Ishikawa (cell line): Measurements from ENCODE around the gene MRTFB.

ENCODE experiments used
- CEBPB ChIP-seq: IDR thresholded peaks from 2 replicates; pipeline ENCODE4 v1.6.1; 2012
- CREB1 ChIP-seq: IDR thresholded peaks from 2 replicates; pipeline ENCODE4 v1.6.1; 2012; ENCODE audit warnings: low read depth
- EGR1 ChIP-seq: IDR thresholded peaks from 2 replicates; pipeline ENCODE4 v1.6.1; 2012
- EP300 ChIP-seq: IDR thresholded peaks from 2 replicates; pipeline ENCODE4 v1.6.1; 2012; ENCODE audit warnings: borderline replicate concordance
- FOXM1 ChIP-seq: IDR thresholded peaks from 2 replicates; pipeline ENCODE4 v1.6.1; 2012; ENCODE audit warnings: low read depth, borderline replicate concordance
- NFIC ChIP-seq: IDR thresholded peaks from 2 replicates; pipeline ENCODE4 v1.6.1; 2012
- RAD21 ChIP-seq: IDR thresholded peaks from 2 replicates; pipeline ENCODE4 v1.6.1; 2012; ENCODE audit warnings: low read depth
- TAF1 ChIP-seq: IDR thresholded peaks from 2 replicates; pipeline ENCODE4 v1.6.1; 2012; ENCODE audit warnings: low read depth, mild to moderate bottlenecking
- TCF12 ChIP-seq: IDR thresholded peaks from 2 replicates; pipeline ENCODE4 v1.6.1; 2012; ENCODE audit warnings: low read depth
- TEAD4 ChIP-seq: IDR thresholded peaks from 2 replicates; pipeline ENCODE4 v1.6.1; 2012
- YY1 ChIP-seq: IDR thresholded peaks from 2 replicates; pipeline ENCODE4 v1.6.1; 2012; ENCODE audit warnings: low read depth
- ZBTB7A ChIP-seq: IDR thresholded peaks from 2 replicates; pipeline ENCODE4 v1.6.1; 2012; ENCODE audit warnings: low read depth
- TF ChIP-seq, protein P1 (sequence below): IDR thresholded peaks from 2 replicates; pipeline ENCODE4 v1.6.1; 2012
- TF ChIP-seq, protein P2 (sequence below): IDR thresholded peaks from 2 replicates; pipeline ENCODE4 v1.6.1; 2012; ENCODE audit warnings: low read depth, mild to moderate bottlenecking
- TF ChIP-seq, protein P3 (sequence below): IDR thresholded peaks from 2 replicates; pipeline ENCODE4 v1.6.1; 2012

MRTFB gene

DNA sequence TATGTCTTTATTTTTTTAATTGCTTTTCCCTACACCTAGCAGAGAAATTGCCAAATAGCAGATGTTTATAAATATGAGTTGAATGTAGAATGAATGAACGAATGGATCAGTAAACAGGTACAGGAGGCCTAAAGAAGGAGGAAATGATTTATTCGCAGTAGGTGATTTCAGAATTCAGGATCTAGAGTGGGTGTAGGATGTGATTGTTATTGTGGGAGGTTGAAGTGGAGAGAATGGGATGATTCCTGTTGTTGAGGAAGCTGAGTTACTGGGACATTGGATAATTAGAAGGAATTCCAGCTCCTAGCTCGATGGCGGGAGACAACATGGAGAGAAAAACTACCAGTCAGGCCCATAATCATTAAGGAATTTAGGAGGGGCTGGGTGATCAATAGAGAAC, 42.2 kb downstream of the MRTFB start:
- TF ChIP-seq, protein P1, sequence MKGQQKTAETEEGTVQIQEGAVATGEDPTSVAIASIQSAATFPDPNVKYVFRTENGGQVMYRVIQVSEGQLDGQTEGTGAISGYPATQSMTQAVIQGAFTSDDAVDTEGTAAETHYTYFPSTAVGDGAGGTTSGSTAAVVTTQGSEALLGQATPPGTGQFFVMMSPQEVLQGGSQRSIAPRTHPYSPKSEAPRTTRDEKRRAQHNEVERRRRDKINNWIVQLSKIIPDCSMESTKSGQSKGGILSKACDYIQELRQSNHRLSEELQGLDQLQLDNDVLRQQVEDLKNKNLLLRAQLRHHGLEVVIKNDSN: no peak
- TF ChIP-seq, protein P2, sequence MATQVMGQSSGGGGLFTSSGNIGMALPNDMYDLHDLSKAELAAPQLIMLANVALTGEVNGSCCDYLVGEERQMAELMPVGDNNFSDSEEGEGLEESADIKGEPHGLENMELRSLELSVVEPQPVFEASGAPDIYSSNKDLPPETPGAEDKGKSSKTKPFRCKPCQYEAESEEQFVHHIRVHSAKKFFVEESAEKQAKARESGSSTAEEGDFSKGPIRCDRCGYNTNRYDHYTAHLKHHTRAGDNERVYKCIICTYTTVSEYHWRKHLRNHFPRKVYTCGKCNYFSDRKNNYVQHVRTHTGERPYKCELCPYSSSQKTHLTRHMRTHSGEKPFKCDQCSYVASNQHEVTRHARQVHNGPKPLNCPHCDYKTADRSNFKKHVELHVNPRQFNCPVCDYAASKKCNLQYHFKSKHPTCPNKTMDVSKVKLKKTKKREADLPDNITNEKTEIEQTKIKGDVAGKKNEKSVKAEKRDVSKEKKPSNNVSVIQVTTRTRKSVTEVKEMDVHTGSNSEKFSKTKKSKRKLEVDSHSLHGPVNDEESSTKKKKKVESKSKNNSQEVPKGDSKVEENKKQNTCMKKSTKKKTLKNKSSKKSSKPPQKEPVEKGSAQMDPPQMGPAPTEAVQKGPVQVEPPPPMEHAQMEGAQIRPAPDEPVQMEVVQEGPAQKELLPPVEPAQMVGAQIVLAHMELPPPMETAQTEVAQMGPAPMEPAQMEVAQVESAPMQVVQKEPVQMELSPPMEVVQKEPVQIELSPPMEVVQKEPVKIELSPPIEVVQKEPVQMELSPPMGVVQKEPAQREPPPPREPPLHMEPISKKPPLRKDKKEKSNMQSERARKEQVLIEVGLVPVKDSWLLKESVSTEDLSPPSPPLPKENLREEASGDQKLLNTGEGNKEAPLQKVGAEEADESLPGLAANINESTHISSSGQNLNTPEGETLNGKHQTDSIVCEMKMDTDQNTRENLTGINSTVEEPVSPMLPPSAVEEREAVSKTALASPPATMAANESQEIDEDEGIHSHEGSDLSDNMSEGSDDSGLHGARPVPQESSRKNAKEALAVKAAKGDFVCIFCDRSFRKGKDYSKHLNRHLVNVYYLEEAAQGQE: no peak
- TF ChIP-seq NFIC: no peak
- no peak for TF ChIP-seq ZBTB7A
- no peak for TF ChIP-seq EP300
- TF ChIP-seq EGR1: no peak
- TF ChIP-seq CREB1: no peak
- TF ChIP-seq CEBPB: no peak
- no peak for TF ChIP-seq TEAD4
- TF ChIP-seq TAF1: no peak
- no peak for TF ChIP-seq RAD21
- TF ChIP-seq FOXM1: no peak
- no peak for TF ChIP-seq TCF12
- TF ChIP-seq, protein P3, sequence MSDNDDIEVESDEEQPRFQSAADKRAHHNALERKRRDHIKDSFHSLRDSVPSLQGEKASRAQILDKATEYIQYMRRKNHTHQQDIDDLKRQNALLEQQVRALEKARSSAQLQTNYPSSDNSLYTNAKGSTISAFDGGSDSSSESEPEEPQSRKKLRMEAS: no peak
- no peak for TF ChIP-seq YY1

DNA sequence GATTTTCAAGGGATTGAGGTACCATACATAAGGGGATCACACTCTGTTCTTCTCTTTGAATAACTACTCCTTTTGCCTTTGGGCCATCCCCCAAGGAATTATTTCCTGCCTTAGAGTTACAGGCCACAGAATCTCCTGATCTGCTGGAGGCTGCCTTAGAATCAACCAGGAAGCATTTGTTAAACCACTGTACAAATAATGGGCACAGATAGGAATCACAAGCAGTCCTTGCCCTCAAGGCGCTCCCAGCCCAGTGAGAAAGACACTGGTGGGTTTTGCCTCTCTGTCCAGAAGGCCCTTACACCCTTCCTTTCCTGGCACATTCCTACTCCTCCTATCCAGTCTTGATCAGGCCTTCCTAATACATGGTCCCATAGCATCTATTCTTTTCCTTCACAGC, 45.9 kb downstream of the MRTFB start:
- TF ChIP-seq, protein P1: no peak
- TF ChIP-seq TEAD4: no peak
- TF ChIP-seq, protein P3: no peak
- no peak for TF ChIP-seq YY1
- no peak for TF ChIP-seq CEBPB
- no peak for TF ChIP-seq ZBTB7A
- TF ChIP-seq FOXM1: no peak
- TF ChIP-seq, protein P2: no peak

DNA sequence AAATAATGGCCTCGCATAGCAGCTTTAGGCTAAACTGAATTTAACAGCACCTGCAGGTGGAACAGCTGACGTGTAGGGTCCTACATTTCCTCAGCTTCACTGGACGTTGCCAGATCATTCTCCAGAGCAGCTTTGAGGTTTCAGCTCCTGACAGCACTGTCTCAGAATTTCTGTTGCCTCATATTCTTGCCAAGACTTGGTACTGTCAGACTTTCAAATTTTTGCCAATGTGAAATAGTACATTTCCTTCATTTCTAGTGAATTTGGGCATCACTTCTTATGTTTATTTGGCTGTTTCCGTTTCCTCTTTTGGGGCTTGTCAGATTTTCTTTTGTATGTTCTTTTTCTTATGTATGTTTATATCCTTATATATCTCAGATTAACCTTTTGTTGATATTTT, 48.7 kb downstream of the MRTFB start:
- no peak for TF ChIP-seq ZBTB7A
- no peak for TF ChIP-seq RAD21
- no peak for TF ChIP-seq NFIC
- TF ChIP-seq, protein P2: no peak
- TF ChIP-seq YY1: no peak
- TF ChIP-seq TEAD4: no peak
- TF ChIP-seq, protein P3: no peak
- TF ChIP-seq EGR1: no peak
- no peak for TF ChIP-seq CEBPB
- no peak for TF ChIP-seq CREB1
- TF ChIP-seq TCF12: no peak
- no peak for TF ChIP-seq TAF1
- TF ChIP-seq, protein P1: no peak
- TF ChIP-seq EP300: no peak

- TF ChIP-seq, protein P1: no peak
- TF ChIP-seq NFIC (no peak), YY1 (no peak), CREB1 (no peak), FOXM1 (no peak), TEAD4 (no peak), CEBPB (no peak), TAF1 (no peak), TCF12 (no peak), EP300 (no peak), ZBTB7A (no peak), RAD21 (no peak), EGR1 (no peak)
- TF ChIP-seq, protein P2: no peak
- TF ChIP-seq, protein P3: no peak
Measured at GRCh38 chr16:14120335-14120734, 49.2 kb downstream of the MRTFB start.
